ENCODE results near the gene C16orf89.

GRCh38 chr16:5042574-5043171 is 23.1 kb downstream of the C16orf89 start:
- TF ChIP-seq CTCF (conservative IDR thresholded peaks at IDR 0.05) (no peak; the same call in 1 of the 2 replicates), ZFX (IDR thresholded peaks at IDR 0.05) (no peak)
